Endothelial cell of umbilical vein (primary cell): ENCODE results near the gene PPP2R3B. TPM values are rescaled to one million over a fixed set of nuclear protein-coding genes. Genes with fewer than 3 reads are reported as not detected.

Experiments used
- BruUV-seq: library from RNA; stranded (reverse); fragments of 400-500 nt; replicated peaks from 2 replicates; lab custom pipeline; 2021; lab: Mats Ljungman, UMichigan
- CTCF ChIA-PET: fragments of 300-600, 350-600 bp; sonication (Branson Sonifier 250); formaldehyde crosslinking; loops from one replicate; lab custom pipeline; 2021; ENCODE audit warnings: antibody characterized with exemption, inconsistent platforms; lab: Charles Lee
- POLR2A ChIA-PET: fragments of 300-600, 350-600 bp; sonication (Branson Sonifier 250); formaldehyde crosslinking; loops from one replicate; lab custom pipeline; 2021; ENCODE audit warnings: antibody characterized with exemption, inconsistent platforms; lab: Charles Lee
- DNase-seq: peaks from one replicate; pipeline ENCODE4 v3.0.0-alpha.2; 2011; ENCODE audit warnings: low read depth, low spot score
- FAIRE-seq: peaks from 2 replicates; lab custom pipeline; 2011; peaks lifted over from hg19 to GRCh38; lab: Jason Lieb, UNC
- H2AFZ ChIP-seq: 2 replicates; pipeline ENCODE4 v1.6.0; 2012; ENCODE audit warnings: low read depth, low read length, control low read depth, inconsistent platforms
- H3K27ac ChIP-seq: 2 replicates; pipeline ENCODE4 v1.5.1; 2011; ENCODE audit warnings: low read depth, mild to moderate bottlenecking, control low read depth, low read length, moderate library complexity; ENCODE audit not compliant: insufficient read depth
- H3K27me3 ChIP-seq, 2 experiments: 2 replicates each; pipeline versions ENCODE4 v1.6.0 to v1.6.1; 2011; ENCODE audit warnings: low read length in 2 of 2, mixed read lengths in 1 of 2; ENCODE audit not compliant: control insufficient read depth in 2 of 2, insufficient read depth in 2 of 2
- H3K36me3 ChIP-seq, 2 experiments: 2 replicates in 1 of 2; 3 replicates in 1 of 2; pipeline ENCODE4 v1.5.1; 2011; ENCODE audit warnings: low read length in 2 of 2, mild to moderate bottlenecking in 1 of 2, moderate library complexity in 1 of 2; ENCODE audit not compliant: control insufficient read depth in 2 of 2, insufficient read depth in 2 of 2; ENCODE audit errors: extremely low read depth in 1 of 2
- H3K4me1 ChIP-seq: 3 replicates; pipeline ENCODE4 v1.5.1; 2011; ENCODE audit warnings: mild to moderate bottlenecking, low read length; ENCODE audit not compliant: control insufficient read depth, insufficient read depth; ENCODE audit errors: extremely low read depth
- H3K4me2 ChIP-seq: 2 replicates; pipeline ENCODE4 v1.6.1; 2011; ENCODE audit warnings: low read length, control low read depth, mixed read lengths; ENCODE audit not compliant: insufficient read depth
- H3K4me3 ChIP-seq, 3 experiments: fragments of 200-600 bp in 1 of 3; sonication (generic), shearing (Covaris generic) in 1 of 3; replicated peaks in 1 of 3; 2 replicates each; pipeline ENCODE4 v1.5.1; 2011 to 2016; ENCODE audit warnings: control low read depth in 3 of 3, low read length in 3 of 3, mild to moderate bottlenecking in 2 of 3, inconsistent platforms in 1 of 3, low read depth in 1 of 3, moderate library complexity in 1 of 3; ENCODE audit not compliant: insufficient read depth in 1 of 3
- H3K79me2 ChIP-seq: 2 replicates; pipeline ENCODE4 v1.6.0; 2012; ENCODE audit warnings: low read length, inconsistent platforms; ENCODE audit not compliant: control insufficient read depth, insufficient read depth
- H3K9ac ChIP-seq: replicated peaks from 2 replicates; pipeline ENCODE3; 2011; ENCODE audit warnings: low read length, control low read depth; ENCODE audit not compliant: insufficient read depth; ENCODE audit errors: extremely low read depth
- H3K9me1 ChIP-seq: replicated peaks from 3 replicates; pipeline ENCODE4 v1.6.0; 2011; ENCODE audit warnings: mild to moderate bottlenecking, low read length; ENCODE audit not compliant: control insufficient read depth, insufficient read depth; ENCODE audit errors: extremely low read depth
- H3K9me3 ChIP-seq: replicated peaks from 2 replicates; pipeline ENCODE4 v1.5.1; 2012; ENCODE audit warnings: low read length, inconsistent platforms; ENCODE audit not compliant: control insufficient read depth, insufficient read depth
- H4K20me1 ChIP-seq: replicated peaks from 2 replicates; pipeline ENCODE3; 2011; ENCODE audit warnings: mild to moderate bottlenecking, low read length; ENCODE audit not compliant: control insufficient read depth, insufficient read depth; ENCODE audit errors: extremely low read depth
- CTCF ChIP-seq, 2 donors: IDR thresholded peaks; 1 replicate in 1 of 2; 2 replicates in 1 of 2; pipeline ENCODE4 v1.5.1; 2011; ENCODE audit warnings: low read length in 2 of 2, mild to moderate bottlenecking in 2 of 2, moderate library complexity in 2 of 2, control low read depth in 1 of 2, inconsistent platforms in 1 of 2, low read depth in 1 of 2; ENCODE audit not compliant: insufficient read depth in 1 of 2; ENCODE audit errors: extremely low read depth in 1 of 2
- JUN ChIP-seq: IDR thresholded peaks from 2 replicates; pipeline ENCODE4 v1.6.1; 2011; ENCODE audit warnings: borderline replicate concordance, low read depth; ENCODE audit not compliant: insufficient read length, insufficient read depth
- POLR2A ChIP-seq: IDR thresholded peaks from 2 replicates; pipeline ENCODE4 v1.6.1; 2012; ENCODE audit warnings: low read depth, mild to moderate bottlenecking, control low read depth, low read length
- POLR2AphosphoS5 ChIP-seq: IDR thresholded peaks from 2 replicates; pipeline ENCODE4 v1.6.1; 2012; ENCODE audit warnings: low read depth, mild to moderate bottlenecking, control low read depth, low read length, moderate library complexity; ENCODE audit not compliant: insufficient read depth
- dilution Hi-C: fragments of 300-500 bp; cut with MboI; formaldehyde crosslinking; loops from one replicate; pipeline ENCODE4 v1.15.0; 2019; ENCODE audit warnings: low sequenced_read_pairs; ENCODE audit not compliant: extremely low pct_ligation_motif_present
- intact Hi-C: fragments of 100-400 bp; cut with micrococcal nuclease; formaldehyde crosslinking; loops from one replicate; pipeline ENCODE4 v1.10.0; 2022
- polyA plus RNA-seq, 4 experiments: library from polyadenylated mRNA; depleted of rRNA in 3 of 4; stranded (reverse) in 3 of 4; unstranded in 1 of 4; fragments of >200 nt; gene quantifications; 2 replicates each; pipeline versions ENCODE4 v1.2.1 to v1.2.3, GENCODE V29; 2011 to 2012; ENCODE audit warnings: missing spikeins in 1 of 4
- total RNA-seq: library from RNA; stranded (reverse); gene quantifications from 2 replicates; pipeline ENCODE4 v1.2.3, GENCODE V29; 2021

PPP2R3B gene
- total and polyA plus RNA-seq, 2 donors (not counting 3 experiments of a cell fraction or from before 2014, with no cell fraction given), result 19.1 to 33.6 TPM

GRCh38 chrX:295136-295535, 91.6 kb downstream of the PPP2R3B start:
- H3K4me2 ChIP-seq, result no peak overlapping the region

More at GRCh38 chrX:295136-295535, 91.6 kb downstream of the PPP2R3B start:
- Histone ChIP-seq H3K4me3 (no peak overlapping the region), H3K9me1 (no peaks in the 10 kb centered on the region), H4K20me1 (no peaks in the 10 kb centered on the region), H3K79me2 (no peaks in the 10 kb centered on the region), H3K36me3 (peaks cover 0 to 3% of the 10 kb centered on the region in 2 experiments), H3K4me1 (no peaks in the 10 kb centered on the region), H2AFZ (no peak overlapping the region), H3K9me3 (no peaks in the 10 kb centered on the region), H3K9ac (no peak overlapping the region), H3K27ac (no peak overlapping the region), H3K27me3 (no peaks in the 10 kb centered on the region)
- POLR2A ChIA-PET, result no interaction called here
- intact Hi-C loops (no loop called here), dilution Hi-C loops (no loop called here)
- DNase-seq, result no peak
- TF ChIP-seq CTCF (IDR thresholded peaks at IDR 0.05; ENCODE audit: extremely low read depth in 1 of 2, insufficient read depth in 1 of 2, low read depth in 1 of 2, low read length in 2 of 2) (no peak), JUN (no peak), POLR2AphosphoS5 (no peak), POLR2A (no peak)
- CTCF ChIA-PET, result no interaction called here
- FAIRE-seq, result no peak
- no TSS peak for BruUV-seq
